Measurements from ENCODE around the gene TBC1D22B. TPM values are rescaled to one million over a fixed set of nuclear protein-coding genes. Genes with fewer than 3 reads are reported as not detected.

TBC1D22B gene
- total RNA-seq, 6 experiments from 2014 or later = 1.3 to 4.0 (median 2.8) TPM

DNA sequence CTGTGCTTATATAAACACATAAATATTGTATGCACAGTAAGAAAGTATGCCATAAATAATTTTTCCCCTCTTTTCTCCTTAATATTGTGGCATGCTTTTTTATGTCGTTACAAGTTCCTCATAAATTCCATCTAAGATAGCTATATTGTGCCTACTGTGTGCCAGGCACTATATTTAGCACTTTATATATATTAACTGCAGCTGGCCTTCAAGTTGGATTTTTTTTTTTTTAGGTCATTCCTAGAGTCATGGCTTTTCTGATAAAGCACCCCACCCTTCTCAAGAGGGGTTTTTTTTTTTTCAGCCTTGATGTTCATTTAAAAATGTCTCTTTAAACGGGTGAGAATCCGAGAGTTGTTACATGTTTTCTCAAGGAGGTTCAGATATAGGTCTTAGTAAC, 53.4 kb downstream of the TBC1D22B start:
- no peaks in the 10 kb centered on the region for H3K27me3 ChIP-seq
- H3K9me3 ChIP-seq = no peaks in the 10 kb centered on the region
- no peaks in the 10 kb centered on the region for H3K4me1 ChIP-seq
- no peak for ATAC-seq
- H3K27ac ChIP-seq = no peak overlapping the region
- no peak for DNase-seq
- H3K36me3 ChIP-seq = peaks cover 0 to 11% (median 4%) of the 10 kb centered on the region in 4 donors
- 90% methylated on average over 3 of the region's 3 CpGs for WGBS (ENCODE audit: insufficient coverage, low coverage, low lambda C conversion rate, missing lambda C conversion rate)
- no peak for TF ChIP-seq POLR2A (IDR thresholded peaks at IDR 0.05)
- TF ChIP-seq, protein P1, sequence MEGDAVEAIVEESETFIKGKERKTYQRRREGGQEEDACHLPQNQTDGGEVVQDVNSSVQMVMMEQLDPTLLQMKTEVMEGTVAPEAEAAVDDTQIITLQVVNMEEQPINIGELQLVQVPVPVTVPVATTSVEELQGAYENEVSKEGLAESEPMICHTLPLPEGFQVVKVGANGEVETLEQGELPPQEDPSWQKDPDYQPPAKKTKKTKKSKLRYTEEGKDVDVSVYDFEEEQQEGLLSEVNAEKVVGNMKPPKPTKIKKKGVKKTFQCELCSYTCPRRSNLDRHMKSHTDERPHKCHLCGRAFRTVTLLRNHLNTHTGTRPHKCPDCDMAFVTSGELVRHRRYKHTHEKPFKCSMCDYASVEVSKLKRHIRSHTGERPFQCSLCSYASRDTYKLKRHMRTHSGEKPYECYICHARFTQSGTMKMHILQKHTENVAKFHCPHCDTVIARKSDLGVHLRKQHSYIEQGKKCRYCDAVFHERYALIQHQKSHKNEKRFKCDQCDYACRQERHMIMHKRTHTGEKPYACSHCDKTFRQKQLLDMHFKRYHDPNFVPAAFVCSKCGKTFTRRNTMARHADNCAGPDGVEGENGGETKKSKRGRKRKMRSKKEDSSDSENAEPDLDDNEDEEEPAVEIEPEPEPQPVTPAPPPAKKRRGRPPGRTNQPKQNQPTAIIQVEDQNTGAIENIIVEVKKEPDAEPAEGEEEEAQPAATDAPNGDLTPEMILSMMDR (IDR thresholded peaks at IDR 0.05) = no peak
- intact Hi-C loops (cut with DNase I) = no loop called here
- H3K4me3 ChIP-seq = no peak overlapping the region

DNA sequence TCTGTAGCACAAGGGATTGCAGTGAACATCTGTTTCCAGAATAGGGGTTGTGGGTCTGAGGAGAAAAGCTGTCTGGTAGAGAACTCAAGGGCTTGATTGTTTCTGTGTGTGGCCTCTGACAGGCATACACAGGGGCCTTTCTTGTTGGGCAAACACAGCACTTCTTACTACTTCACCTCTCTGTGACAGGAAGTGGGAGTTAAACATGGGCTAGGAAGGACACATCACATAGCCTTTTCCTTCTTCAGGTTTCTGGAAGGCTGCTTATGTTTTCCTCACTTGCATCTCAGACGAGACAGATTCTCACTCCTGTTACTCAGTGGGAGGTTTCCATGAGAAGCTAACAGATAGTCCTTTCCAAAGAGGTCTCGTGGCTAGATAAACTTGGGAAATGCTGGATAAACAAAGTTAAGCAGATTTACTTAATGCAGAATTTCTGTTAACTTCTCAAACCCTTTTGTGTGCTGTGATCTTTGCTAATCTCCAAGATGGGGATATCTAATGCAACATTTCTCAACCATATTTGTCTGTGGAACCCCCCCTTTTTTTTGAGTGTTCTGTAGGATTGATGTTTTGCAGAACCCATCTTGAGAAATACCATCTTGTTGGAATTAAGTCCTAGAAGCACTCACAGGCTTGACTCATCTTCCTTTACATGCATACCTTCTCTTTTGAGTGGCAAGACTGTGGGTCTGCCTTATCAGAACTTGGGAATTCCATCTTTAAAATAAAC, 54.3 kb downstream of the TBC1D22B start:
- no peak for DNase-seq
- Histone ChIP-seq H3K27ac (no peak overlapping the region), H3K27me3 (no peaks in the 10 kb centered on the region), H3K9me3 (no peaks in the 10 kb centered on the region), H3K36me3 (peaks cover 0 to 19% (median 8%) of the 10 kb centered on the region in 4 donors), H3K4me3 (no peak overlapping the region), H3K4me1 (no peaks in the 10 kb centered on the region)
- ATAC-seq = no peak
- WGBS (ENCODE audit: insufficient coverage, low coverage, low lambda C conversion rate, missing lambda C conversion rate) = 73% methylated on average over 2 of the region's 2 CpGs
- intact Hi-C loops (cut with DNase I) = no loop called here
- no peak for TF ChIP-seq POLR2A (IDR thresholded peaks at IDR 0.05)
- TF ChIP-seq, protein P1 (IDR thresholded peaks at IDR 0.05) = no peak

DNA sequence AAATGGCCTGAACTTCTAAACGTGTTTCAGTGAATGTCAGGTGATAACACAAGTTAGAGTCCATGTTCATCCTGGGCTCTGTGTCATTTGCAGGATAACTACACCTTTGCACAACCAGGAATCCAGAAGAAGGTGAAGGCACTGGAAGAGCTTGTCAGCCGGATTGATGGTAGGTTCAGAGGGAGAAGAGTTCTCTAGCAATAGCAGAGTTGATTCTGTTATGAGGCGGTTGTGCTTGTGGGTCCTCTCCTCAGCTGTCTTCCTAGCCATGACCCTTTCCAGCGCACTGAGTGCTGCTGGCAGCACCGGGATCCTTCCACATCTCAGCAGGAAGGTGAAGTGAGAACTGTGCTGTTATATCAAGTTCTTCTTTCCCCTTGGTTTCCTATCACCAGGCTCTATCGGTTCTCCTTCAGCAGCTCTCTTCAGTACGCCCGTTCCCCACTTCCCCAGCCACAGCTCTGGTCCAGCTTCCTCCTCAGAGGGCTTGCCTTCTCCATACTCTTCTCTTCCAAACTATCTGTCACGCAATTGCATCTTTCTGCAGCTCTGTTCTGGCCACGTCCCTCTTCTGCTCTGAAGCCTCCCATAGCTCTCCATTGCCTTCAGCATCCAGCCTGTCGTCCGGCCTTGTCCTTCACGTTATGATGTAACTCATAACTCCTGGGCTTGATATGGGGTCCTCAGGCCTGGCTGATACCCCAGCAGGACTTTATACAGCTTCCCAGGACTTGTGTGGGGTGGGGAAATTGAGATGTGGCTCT, 56.3 kb downstream of the TBC1D22B start:
- H3K4me1 ChIP-seq = no peaks in the 10 kb centered on the region
- 85% methylated on average over 7 of the region's 13 CpGs for WGBS (ENCODE audit: insufficient coverage, low coverage, low lambda C conversion rate, missing lambda C conversion rate)
- DNase-seq (no peak), ATAC-seq (peak in 1 of 4 donors; percentile 35)
- H3K27me3 ChIP-seq = no peaks in the 10 kb centered on the region
- H3K27ac ChIP-seq = no peak overlapping the region
- no peak for TF ChIP-seq POLR2A (IDR thresholded peaks at IDR 0.05)
- TF ChIP-seq, protein P1 (IDR thresholded peaks at IDR 0.05) = no peak
- no peaks in the 10 kb centered on the region for H3K9me3 ChIP-seq
- intact Hi-C loops (cut with DNase I) = no loop called here
- no peak overlapping the region for H3K4me3 ChIP-seq
- H3K36me3 ChIP-seq = peaks cover 0 to 38% (median 15%) of the 10 kb centered on the region in 4 donors

DNA sequence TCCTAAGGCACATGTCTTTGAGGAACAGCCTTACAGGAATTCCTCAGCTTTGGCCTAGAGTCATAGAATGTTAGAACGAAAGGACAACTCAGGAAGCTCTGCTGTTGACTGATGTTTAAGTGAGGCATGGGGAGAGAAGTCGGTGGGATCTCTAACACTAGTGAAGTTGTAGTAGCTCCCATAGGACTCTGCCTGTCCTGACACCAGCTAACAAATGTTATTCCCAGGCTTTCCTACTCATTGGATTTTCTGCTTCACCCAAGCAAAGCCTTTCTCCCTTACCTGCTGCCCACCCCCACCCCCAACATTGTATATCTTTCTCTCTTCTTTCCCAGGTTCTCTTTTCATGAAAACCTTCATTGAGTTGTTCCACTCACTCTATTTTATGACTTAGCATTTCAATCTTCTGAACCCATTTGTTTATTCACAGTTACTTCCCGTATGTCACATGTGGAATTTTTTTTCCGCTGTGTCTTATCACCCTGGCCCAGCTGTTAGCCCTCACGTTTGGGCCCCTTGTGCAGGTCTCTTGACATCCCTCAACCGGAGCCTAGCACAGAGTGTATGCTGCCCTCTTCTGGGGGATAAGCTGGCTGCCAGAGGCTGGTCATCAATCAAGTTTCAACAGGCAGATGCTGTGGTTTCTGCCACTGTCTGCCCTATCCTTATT, 57.0 kb downstream of the TBC1D22B start:
- Histone ChIP-seq H3K4me3 (no peak overlapping the region), H3K27ac (no peak overlapping the region), H3K4me1 (no peaks in the 10 kb centered on the region), H3K9me3 (no peaks in the 10 kb centered on the region), H3K36me3 (peaks cover 0 to 44% (median 15%) of the 10 kb centered on the region in 4 donors), H3K27me3 (no peaks in the 10 kb centered on the region)
- DNase-seq (peak in 2 of 3 donors; percentile 49 to 52), ATAC-seq (peak; percentile 77 to 84 (median 82))
- TF ChIP-seq, protein P1 (IDR thresholded peaks at IDR 0.05) = peak; percentile 35 to 68 (median 66)
- no peak for TF ChIP-seq POLR2A (IDR thresholded peaks at IDR 0.05)
- intact Hi-C loops (cut with DNase I) = no loop called here
- 36% methylated on average over 5 of the region's 6 CpGs for WGBS (ENCODE audit: insufficient coverage, low coverage, low lambda C conversion rate, missing lambda C conversion rate)
